DOHH2 (cell line): ENCODE data around the gene ZNF211.

Experiments
- H3F3A ChIP-seq: fragments of 200-600 bp; sonication (generic), shearing (Covaris generic); 2 replicates; pipeline ENCODE4 v1.6.0; 2016; ENCODE audit warnings: antibody characterized with exemption, mild to moderate bottlenecking; ENCODE audit not compliant: control insufficient read depth, insufficient read depth
- H3K27ac ChIP-seq: fragments of 200-600 bp; sonication (generic); 2 replicates; pipeline ENCODE4 v1.5.1; 2014; ENCODE audit warnings: low read depth, mild to moderate bottlenecking, low read length, moderate library complexity
- H3K27me3 ChIP-seq: fragments of 200-600 bp; sonication (generic); 2 replicates; pipeline ENCODE4 v1.6.1; 2014; ENCODE audit warnings: mild to moderate bottlenecking, low read length, mixed read lengths; ENCODE audit not compliant: control insufficient read depth
- H3K36me3 ChIP-seq: fragments of 200-600 bp; sonication (generic); 2 replicates; pipeline ENCODE4 v1.6.1; 2014; ENCODE audit warnings: mild to moderate bottlenecking, low read length, moderate library complexity, mixed read lengths; ENCODE audit not compliant: control insufficient read depth
- H3K4me1 ChIP-seq: fragments of 200-600 bp; sonication (generic); 2 replicates; pipeline ENCODE4 v1.6.1; 2014; ENCODE audit warnings: mild to moderate bottlenecking, low read length, mixed read lengths; ENCODE audit not compliant: control insufficient read depth
- H3K4me2 ChIP-seq: fragments of 200-600 bp; sonication (generic); 2 replicates; pipeline ENCODE4 v1.6.0; 2014; ENCODE audit warnings: mild to moderate bottlenecking, low read length, moderate library complexity
- H3K4me3 ChIP-seq: fragments of 200-600 bp; sonication (generic); 2 replicates; pipeline ENCODE4 v1.5.1; 2014; ENCODE audit warnings: mild to moderate bottlenecking, low read length, mixed read lengths
- H3K79me2 ChIP-seq: fragments of 200-600 bp; sonication (generic); 2 replicates; pipeline ENCODE4 v1.6.1; 2014; ENCODE audit warnings: mild to moderate bottlenecking, low read length, mixed read lengths; ENCODE audit not compliant: control insufficient read depth
- H3K9me2 ChIP-seq: fragments of 200-600 bp; sonication (generic); replicated peaks from 2 replicates; pipeline ENCODE4 v1.6.1; 2014; ENCODE audit warnings: mild to moderate bottlenecking, low read length, mixed read lengths; ENCODE audit not compliant: control insufficient read depth
- H3K9me3 ChIP-seq: fragments of 200-600 bp; sonication (generic); 2 replicates; pipeline ENCODE4 v1.6.1; 2014; ENCODE audit warnings: antibody characterized with exemption, low read length, mixed read lengths; ENCODE audit not compliant: control insufficient read depth, insufficient read depth
- H4K20me1 ChIP-seq: fragments of 200-600 bp; sonication (generic); 2 replicates; pipeline ENCODE4 v1.6.0; 2014; ENCODE audit warnings: low read depth, mild to moderate bottlenecking, antibody characterized with exemption, low read length, moderate library complexity; ENCODE audit not compliant: control insufficient read depth, insufficient read depth
- CTCF ChIP-seq: fragments of 200-600 bp; sonication (generic); IDR thresholded peaks from one replicate; pipeline ENCODE4 v1.5.1; 2014; ENCODE audit warnings: antibody characterized with exemption, mild to moderate bottlenecking, low read depth, low read length; ENCODE audit not compliant: poor library complexity, severe bottlenecking
- EZH2phosphoT487 ChIP-seq: fragments of 200-600 bp; sonication (generic); IDR thresholded peaks from 2 replicates; pipeline ENCODE4 v1.6.1; 2017; ENCODE audit warnings: borderline replicate concordance, mild to moderate bottlenecking, antibody characterized with exemption, low read length, moderate library complexity, mixed read lengths

Gene ZNF211

DNA sequence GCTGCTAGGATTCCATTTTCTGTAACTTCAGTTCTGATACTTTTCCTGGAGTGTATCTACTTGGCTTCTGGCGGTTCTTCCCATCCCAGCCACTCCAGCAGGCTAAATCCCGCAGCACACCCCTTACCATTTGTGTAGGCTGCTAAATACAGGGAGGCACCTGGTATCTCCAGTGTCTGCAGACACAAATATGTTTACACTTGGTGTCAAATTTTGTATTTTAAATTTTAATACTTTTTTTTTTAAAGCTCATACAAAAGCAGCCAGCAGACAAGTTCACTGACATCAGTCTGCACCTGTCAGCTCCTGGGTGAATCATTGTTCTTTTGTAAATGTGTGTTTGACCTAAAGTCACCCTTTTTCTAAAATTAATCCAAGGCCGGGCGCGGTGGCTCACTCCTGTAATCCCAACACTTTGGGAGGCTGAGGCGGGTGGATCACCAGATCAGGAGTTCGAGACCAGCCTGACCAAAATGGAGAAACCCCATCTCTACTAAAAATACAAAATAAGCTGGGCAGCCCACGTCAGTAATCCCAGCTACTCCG, 32.4 kb downstream of the ZNF211 start:
- TF ChIP-seq EZH2phosphoT487 = no peak
- no peak overlapping the region for H3K4me2 ChIP-seq

DNA sequence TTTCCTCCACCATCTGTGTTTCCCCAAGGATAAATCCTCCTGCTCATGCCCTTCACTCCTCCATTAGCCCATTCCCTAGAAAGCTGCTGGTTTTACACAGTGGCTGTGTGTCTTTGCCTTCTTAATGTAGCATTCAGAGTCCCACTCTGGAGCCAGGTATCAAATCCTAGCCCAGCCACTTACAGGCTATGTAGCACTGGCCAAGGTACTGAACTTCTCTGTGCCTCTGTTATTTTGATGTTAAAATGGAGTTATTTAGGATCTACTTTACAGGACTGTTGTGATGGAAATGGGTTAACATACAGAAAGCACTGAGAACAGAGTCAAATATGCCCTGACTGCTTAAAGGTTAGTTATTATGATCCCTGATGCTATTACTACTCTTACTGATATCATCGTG, 34.3 kb downstream of the ZNF211 start:
- TF ChIP-seq CTCF (no peak), EZH2phosphoT487 (no peak)
- H3K27me3 ChIP-seq = no peaks in the 10 kb centered on the region

More for the DNA sequence above, 32.4 kb downstream of the ZNF211 start:
- H3K79me2 ChIP-seq = no peaks in the 10 kb centered on the region
- no peaks in the 10 kb centered on the region for H3F3A ChIP-seq
- peaks cover 18% of the 10 kb centered on the region; the same call in 1 of the 2 replicates for H3K9me3 ChIP-seq
- no peaks in the 10 kb centered on the region for H4K20me1 ChIP-seq
- H3K4me3 ChIP-seq = no peak overlapping the region
- H3K9me2 ChIP-seq = no peaks in the 10 kb centered on the region
- no peaks in the 10 kb centered on the region for H3K27me3 ChIP-seq
- no peak overlapping the region for H3K27ac ChIP-seq
- no peaks in the 10 kb centered on the region for H3K4me1 ChIP-seq
- H3K36me3 ChIP-seq = no peaks in the 10 kb centered on the region

DNA sequence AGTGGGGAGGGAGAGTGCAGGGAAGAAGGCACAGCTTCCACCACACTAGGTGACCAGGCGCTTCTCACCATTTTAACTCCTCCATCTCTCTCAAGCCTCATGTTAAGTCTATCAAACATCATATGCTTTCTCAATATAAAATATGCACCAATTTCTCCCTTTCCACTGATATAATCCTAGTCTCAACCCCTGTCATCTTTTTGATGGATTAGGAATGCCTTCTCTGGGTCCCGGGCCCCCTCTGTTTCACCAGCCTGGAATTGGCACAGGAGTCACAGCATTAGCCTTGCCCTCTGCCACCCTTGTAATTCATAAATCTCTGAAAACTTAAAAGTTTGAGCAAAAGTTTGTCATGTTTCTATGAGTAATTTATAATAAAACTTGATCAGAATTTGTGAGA, 35.7 kb downstream of the ZNF211 start, which contains the start of gene ZSCAN4:
TSS of gene ZSCAN4 (plus strand) at position 301 of the 400 bp plus-strand sequence. CDS start 7,211 bp downstream, outside the sequence.
- Histone ChIP-seq H3K27ac (no peak within 1 kb of the TSS), H4K20me1 (no peaks in the 10 kb centered on the region), H3K4me2 (no peak within 1 kb of the TSS), H3F3A (no peaks in the 10 kb centered on the region), H3K79me2 (no peaks in the 10 kb centered on the region), H3K27me3 (no peaks in the 10 kb centered on the region), H3K4me1 (no peaks in the 10 kb centered on the region), H3K4me3 (no peak within 1 kb of the TSS), H3K9me3 (peaks cover 18% of the 10 kb centered on the region; the same call in 1 of the 2 replicates), H3K36me3 (no peaks in the 10 kb centered on the region), H3K9me2 (no peaks in the 10 kb centered on the region)
- TF ChIP-seq CTCF = no peak
- no peak for TF ChIP-seq EZH2phosphoT487

More for the DNA sequence above, 34.3 kb downstream of the ZNF211 start:
- Histone ChIP-seq H3F3A (no peaks in the 10 kb centered on the region), H3K4me3 (no peak overlapping the region), H3K9me2 (no peaks in the 10 kb centered on the region), H3K4me1 (no peaks in the 10 kb centered on the region), H3K4me2 (no peak overlapping the region), H4K20me1 (no peaks in the 10 kb centered on the region), H3K79me2 (no peaks in the 10 kb centered on the region), H3K27ac (no peak overlapping the region), H3K9me3 (peaks cover 18% of the 10 kb centered on the region; the same call in 1 of the 2 replicates), H3K36me3 (no peaks in the 10 kb centered on the region)

GRCh38 chr19:57671124-57671895, 38.3 kb downstream of the ZNF211 start:
- no peak overlapping the region for H3K27ac ChIP-seq
- H3F3A ChIP-seq = no peaks in the 10 kb centered on the region
- no peaks in the 10 kb centered on the region for H4K20me1 ChIP-seq
- H3K4me1 ChIP-seq = no peaks in the 10 kb centered on the region
- H3K27me3 ChIP-seq = no peaks in the 10 kb centered on the region
- no peak overlapping the region for H3K4me3 ChIP-seq
- no peaks in the 10 kb centered on the region for H3K36me3 ChIP-seq
- H3K4me2 ChIP-seq = no peak overlapping the region
- no peaks in the 10 kb centered on the region for H3K79me2 ChIP-seq
- peaks cover 4% of the 10 kb centered on the region; the same call in 1 of the 2 replicates for H3K9me3 ChIP-seq
- H3K9me2 ChIP-seq = no peaks in the 10 kb centered on the region
- TF ChIP-seq CTCF (no peak), EZH2phosphoT487 (no peak)
